Measurements from ENCODE around the gene GLCE. TPM values are rescaled to one million over a fixed set of nuclear protein-coding genes. Genes with fewer than 3 reads are reported as not detected.
"Not testable (repeated sequence)": the region's sequence is repeated elsewhere in the genome, so short reads cannot be mapped to it uniquely, and the experiment has no call there.

Gene GLCE
- total RNA-seq, 1 donor from 2014 or later = 127 TPM

GRCh38 chr15:69158201-69158842 lies 2.1 kb upstream of the GLCE start:
- no peak for DNase-seq (ENCODE audit: extremely low read depth, low read depth, low spot score)

GRCh38 chr15:69158843-69159240 lies 1.6 kb upstream of the GLCE start:
- no peak for DNase-seq (ENCODE audit: extremely low read depth, low read depth, low spot score)

GRCh38 chr15:69159805-69160140 lies 662 bp upstream of the GLCE start:
- DNase-seq (ENCODE audit: extremely low read depth, low read depth, low spot score) = no peak

- DNase-seq (ENCODE audit: extremely low read depth, low read depth, low spot score) = no peak
Measured at GRCh38 chr15:69161079-69161877, 843 bp downstream of the GLCE start.

- no peak for DNase-seq (ENCODE audit: extremely low read depth, low read depth, low spot score)
Measured at GRCh38 chr15:69161878-69162213, 1.4 kb downstream of the GLCE start.

- no peak for DNase-seq (ENCODE audit: extremely low read depth, low read depth, low spot score)
Measured at GRCh38 chr15:69163141-69163669, 2.8 kb downstream of the GLCE start.

GRCh38 chr15:69164807-69165636 lies 4.6 kb downstream of the GLCE start:
- DNase-seq (ENCODE audit: extremely low read depth, low read depth, low spot score) = no peak

GRCh38 chr15:69165637-69166025 lies 5.2 kb downstream of the GLCE start:
- no peak for DNase-seq (ENCODE audit: extremely low read depth, low read depth, low spot score)

- DNase-seq (ENCODE audit: extremely low read depth, low read depth, low spot score) = no peak
Measured at GRCh38 chr15:69167218-69167846, 6.9 kb downstream of the GLCE start.

GRCh38 chr15:69168361-69168760 lies 7.9 kb downstream of the GLCE start:
- not testable (repeated sequence) for DNase-seq (ENCODE audit: extremely low read depth, low read depth, low spot score)

GRCh38 chr15:69169540-69169939 lies 9.1 kb downstream of the GLCE start:
- DNase-seq (ENCODE audit: extremely low read depth, low read depth, low spot score) = not testable (repeated sequence)

- DNase-seq (ENCODE audit: extremely low read depth, low read depth, low spot score) = no peak
Measured at GRCh38 chr15:69170597-69170996, 10.2 kb downstream of the GLCE start.

GRCh38 chr15:69172847-69173246 lies 12.4 kb downstream of the GLCE start:
- no peak for DNase-seq (ENCODE audit: extremely low read depth, low read depth, low spot score)

GRCh38 chr15:69175536-69175935 lies 15.1 kb downstream of the GLCE start:
- DNase-seq (ENCODE audit: extremely low read depth, low read depth, low spot score) = no peak

- no peak for DNase-seq (ENCODE audit: extremely low read depth, low read depth, low spot score)
Measured at GRCh38 chr15:69181424-69181823, 21.0 kb downstream of the GLCE start.

GRCh38 chr15:69185216-69185615 lies 24.8 kb downstream of the GLCE start:
- DNase-seq (ENCODE audit: extremely low read depth, low read depth, low spot score) = no peak

- no peak for DNase-seq (ENCODE audit: extremely low read depth, low read depth, low spot score)
Measured at GRCh38 chr15:69185706-69186105, 25.3 kb downstream of the GLCE start.

- no peak for DNase-seq (ENCODE audit: extremely low read depth, low read depth, low spot score)
Measured at GRCh38 chr15:69189157-69189556, 28.7 kb downstream of the GLCE start.

GRCh38 chr15:69190091-69190490 lies 29.7 kb downstream of the GLCE start:
- DNase-seq (ENCODE audit: extremely low read depth, low read depth, low spot score) = no peak

- DNase-seq (ENCODE audit: extremely low read depth, low read depth, low spot score) = no peak
Measured at GRCh38 chr15:69190504-69190903, 30.1 kb downstream of the GLCE start.

Measured in glomerular endothelial cell (primary cell).